ENCODE data around the gene EFEMP2.

DNA sequence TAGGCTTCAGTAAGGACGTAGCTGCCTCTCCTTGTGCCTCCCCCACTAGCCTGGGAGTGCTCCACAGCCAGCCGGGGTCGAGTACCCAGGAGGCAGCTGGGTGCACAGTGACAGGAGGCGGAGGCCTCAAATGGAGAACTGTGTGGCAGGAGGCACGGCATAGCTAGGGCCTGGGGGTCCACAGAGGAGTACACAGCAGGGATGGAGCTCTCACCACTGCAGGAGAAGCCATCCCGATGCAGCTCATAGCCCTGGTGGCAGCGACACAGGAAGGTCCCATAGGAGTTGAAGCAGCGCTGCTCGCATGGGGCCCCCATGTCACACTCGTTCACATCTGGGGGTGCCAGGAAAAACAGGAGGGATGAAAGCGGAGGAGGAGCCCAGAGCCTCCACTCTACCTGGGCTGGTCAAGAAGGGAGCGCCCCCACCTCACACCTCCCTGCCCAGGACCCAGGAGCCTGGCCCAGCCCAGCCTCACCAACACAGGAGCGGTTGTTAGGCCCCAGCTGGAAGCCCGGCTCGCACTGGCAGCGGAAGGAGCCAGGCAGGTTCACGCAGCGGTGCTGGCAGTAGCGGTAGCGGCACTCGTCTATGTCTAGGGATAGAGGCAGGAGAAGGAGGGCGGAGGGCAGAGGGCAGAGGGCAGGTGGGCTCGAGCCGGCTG, 2.8 kb downstream of the EFEMP2 start:
- TF ChIP-seq, protein P1, sequence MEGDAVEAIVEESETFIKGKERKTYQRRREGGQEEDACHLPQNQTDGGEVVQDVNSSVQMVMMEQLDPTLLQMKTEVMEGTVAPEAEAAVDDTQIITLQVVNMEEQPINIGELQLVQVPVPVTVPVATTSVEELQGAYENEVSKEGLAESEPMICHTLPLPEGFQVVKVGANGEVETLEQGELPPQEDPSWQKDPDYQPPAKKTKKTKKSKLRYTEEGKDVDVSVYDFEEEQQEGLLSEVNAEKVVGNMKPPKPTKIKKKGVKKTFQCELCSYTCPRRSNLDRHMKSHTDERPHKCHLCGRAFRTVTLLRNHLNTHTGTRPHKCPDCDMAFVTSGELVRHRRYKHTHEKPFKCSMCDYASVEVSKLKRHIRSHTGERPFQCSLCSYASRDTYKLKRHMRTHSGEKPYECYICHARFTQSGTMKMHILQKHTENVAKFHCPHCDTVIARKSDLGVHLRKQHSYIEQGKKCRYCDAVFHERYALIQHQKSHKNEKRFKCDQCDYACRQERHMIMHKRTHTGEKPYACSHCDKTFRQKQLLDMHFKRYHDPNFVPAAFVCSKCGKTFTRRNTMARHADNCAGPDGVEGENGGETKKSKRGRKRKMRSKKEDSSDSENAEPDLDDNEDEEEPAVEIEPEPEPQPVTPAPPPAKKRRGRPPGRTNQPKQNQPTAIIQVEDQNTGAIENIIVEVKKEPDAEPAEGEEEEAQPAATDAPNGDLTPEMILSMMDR (IDR thresholded peaks at IDR 0.05) = no peak
- TF ChIP-seq EZH2 (IDR thresholded peaks at IDR 0.05; ENCODE audit: borderline replicate concordance, insufficient read depth, low read depth, low read length, poor library complexity, severe bottlenecking) = no peak

All from B cell (primary cell).